HUDEP-2 (cell line): ENCODE measurements around the gene MAD1L1.

Experiments used
- DNase-seq, 76 experiments: peaks; one replicate each; lab custom pipeline; 2025; ENCODE audit not compliant: unreplicated experiment in 76 of 76; lab: John Stamatoyannopoulos, UW

MAD1L1 gene

GRCh38 chr7:2202901-2203765 is 29.6 kb downstream of the MAD1L1 start:
- DNase-seq: no peak

GRCh38 chr7:2202361-2202761 is 30.4 kb downstream of the MAD1L1 start:
- DNase-seq: no peak

GRCh38 chr7:2201686-2202360 is 30.9 kb downstream of the MAD1L1 start:
- DNase-seq: peak in 7 of 76 experiments; percentile 26 to 81 (median 45)

DNA sequence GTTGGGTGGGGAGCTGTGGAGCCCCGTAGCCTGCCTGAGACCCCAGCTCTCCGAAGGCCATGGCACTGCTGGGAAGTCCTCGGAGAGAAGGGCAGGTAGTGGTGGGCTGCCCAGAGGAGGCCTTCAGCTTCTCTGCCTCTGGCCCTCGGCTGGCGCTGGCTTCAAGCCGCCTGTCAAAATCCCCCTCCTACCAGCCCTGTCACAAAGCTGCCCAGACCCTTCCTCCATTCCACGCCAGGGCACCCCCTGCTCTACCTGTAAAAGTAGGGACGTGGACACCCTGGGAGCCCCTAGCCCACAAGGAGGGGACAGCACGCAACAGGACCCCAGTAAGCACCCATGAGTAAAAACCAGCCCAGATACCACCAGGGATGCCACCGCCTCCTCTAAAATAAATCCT is 31.6 kb downstream of the MAD1L1 start:
- no peak for DNase-seq

DNA sequence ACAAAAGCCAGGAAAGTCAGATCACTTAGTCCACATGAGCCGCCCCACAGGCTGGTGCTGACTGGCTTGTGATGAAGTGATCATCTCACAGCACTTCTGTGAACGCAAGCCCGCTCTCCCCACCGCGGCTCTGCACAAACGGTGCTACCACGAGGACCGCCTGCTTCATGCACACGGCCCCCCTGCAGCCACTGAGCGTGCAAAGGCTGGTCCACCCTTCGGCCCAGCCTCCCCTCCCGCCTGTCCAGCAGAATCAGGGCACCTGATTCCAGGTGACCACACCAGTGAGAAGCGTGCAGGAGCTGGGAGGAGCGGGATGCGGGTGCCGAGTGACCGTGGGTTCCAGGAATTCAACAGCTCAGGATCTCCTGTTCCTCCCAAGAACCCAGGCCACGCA is 32.2 kb downstream of the MAD1L1 start:
- DNase-seq: no peak

- DNase-seq: no peak
Observed at GRCh38 chr7:2199956-2200583, 32.7 kb downstream of the MAD1L1 start.

DNA sequence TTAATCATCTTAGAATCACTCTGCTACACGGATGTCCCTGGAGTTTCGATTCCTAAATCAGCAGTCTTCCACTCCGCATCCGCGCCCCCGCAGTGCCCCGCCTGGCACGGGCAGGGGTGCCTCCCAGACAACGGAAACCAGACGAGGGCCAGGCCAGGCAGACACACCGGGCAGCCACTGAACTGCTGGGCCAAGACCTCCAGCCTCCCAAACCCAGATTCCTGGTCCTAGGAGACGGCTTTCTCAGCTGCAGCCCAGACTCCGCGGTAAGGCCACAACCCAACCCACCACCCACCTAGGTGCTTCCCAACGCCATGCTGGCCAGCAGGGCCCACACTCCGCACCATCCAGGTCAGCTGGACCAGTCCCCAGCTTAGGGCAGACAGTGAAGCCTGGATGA is 33.2 kb downstream of the MAD1L1 start:
- no peak for DNase-seq

DNA sequence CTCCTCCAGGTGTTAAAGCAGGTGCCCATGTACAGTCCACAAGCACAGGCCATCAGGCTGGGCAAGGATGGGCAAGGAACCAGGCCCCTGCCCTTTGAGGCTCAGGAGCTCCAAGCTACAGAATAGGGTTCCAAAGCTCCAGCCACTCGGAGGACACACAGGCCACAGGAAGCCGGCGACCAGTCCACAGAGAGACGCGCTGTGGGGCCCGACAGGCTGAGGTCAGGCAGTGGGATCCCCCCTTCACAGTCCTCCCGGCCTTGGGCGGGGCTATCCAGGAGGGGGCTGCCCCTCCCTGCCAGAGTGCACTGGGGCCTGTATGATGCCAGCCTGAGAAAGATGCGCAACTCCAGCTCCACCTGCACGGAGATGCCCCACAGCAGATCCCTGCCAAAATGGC is 34.0 kb downstream of the MAD1L1 start:
- DNase-seq: no peak

DNA sequence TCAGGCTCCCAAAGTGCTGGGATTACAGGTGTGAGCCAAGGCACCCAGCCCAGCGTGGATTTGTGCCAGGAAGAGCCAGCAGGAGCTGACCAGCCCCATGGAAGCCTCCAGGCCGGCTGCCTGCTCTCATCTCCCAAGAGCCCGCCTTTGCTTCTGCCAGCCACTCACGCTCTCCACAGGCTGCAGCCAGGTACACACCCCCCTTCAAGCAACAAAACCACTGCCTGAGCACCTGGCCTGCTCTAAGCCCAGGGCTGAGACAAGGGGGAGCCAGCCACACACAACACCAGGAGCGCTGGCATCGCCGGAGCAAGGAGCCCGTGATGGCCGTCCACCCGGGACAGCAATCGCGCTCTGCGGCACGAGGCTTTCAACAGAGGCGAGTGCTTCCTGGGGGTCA is 34.5 kb downstream of the MAD1L1 start:
- DNase-seq: no peak

DNA sequence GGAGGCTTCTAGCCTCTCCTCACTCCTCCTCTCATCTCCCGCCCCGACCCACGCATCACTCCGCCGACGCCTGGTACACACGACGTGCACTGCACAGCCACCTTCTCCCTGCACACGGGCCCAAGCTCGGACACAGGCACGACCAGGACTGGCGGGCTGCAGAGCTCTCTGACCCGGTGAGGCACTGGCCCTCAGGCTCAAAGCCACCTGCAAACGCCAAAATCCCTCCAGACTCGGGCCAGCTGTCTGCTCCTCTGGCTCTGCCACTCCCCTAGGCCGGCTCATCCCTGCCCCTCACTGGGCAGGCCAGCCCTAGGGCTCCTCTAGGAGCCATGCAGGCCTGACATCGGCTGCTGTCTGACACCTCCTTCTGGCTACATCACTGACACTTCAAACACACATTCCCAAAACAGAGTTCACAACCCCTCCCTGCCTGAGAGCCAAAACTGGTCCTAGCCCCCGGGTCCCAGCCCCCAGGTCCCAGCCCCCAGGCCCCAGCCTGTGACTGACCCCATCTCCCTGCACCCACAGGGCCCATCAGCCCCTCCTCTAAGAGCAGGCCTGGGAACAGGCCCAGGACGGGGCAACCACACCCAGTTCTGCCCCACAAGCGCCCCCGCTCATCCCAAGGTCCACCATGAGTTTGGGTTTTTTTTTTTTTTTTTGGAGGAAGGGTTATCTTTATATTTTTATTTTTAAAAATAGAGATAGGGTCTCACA is 35.1 kb downstream of the MAD1L1 start:
- no peak for DNase-seq

- DNase-seq: no peak
Observed at GRCh38 chr7:2196381-2197378, 36.1 kb downstream of the MAD1L1 start.

- DNase-seq: peak in 4 of 76 experiments; percentile 4 to 37 (median 13)
Observed at GRCh38 chr7:2195400-2196246, 37.1 kb downstream of the MAD1L1 start.

GRCh38 chr7:2193575-2194305 is 39.0 kb downstream of the MAD1L1 start:
- no peak for DNase-seq

DNA sequence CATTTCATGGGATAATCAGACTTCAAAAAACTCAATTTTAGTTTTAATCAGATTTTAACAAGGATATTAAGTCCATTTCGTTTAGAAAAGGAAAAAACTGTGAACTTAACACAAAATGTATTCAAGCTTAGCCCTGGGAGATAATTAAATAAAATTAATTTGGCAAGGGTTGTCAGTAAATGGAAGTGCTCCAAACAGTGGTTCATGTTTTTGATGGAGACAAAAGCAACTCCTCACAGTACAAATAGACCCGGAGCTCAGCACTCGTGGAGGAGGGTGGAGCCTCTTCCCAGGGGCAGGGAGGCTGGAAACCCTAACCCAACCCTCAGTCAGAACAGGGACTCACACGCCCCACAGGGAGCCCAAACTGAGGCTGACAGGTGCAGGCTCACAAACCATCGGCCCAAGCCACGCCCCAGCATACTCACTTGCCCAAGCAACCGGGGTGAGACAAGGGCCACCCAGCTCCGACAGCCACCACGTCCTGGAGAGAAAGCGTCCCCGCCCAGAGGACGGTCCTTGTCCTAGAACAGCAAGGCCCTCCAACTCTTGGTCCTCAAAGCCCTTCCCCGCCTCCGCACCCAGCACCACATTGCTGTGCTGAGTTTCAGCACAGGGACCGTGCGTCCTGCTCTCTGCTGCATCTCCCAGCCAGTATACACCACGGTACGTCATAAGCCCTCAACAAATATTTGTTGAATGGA is 39.8 kb downstream of the MAD1L1 start:
- no peak for DNase-seq

DNA sequence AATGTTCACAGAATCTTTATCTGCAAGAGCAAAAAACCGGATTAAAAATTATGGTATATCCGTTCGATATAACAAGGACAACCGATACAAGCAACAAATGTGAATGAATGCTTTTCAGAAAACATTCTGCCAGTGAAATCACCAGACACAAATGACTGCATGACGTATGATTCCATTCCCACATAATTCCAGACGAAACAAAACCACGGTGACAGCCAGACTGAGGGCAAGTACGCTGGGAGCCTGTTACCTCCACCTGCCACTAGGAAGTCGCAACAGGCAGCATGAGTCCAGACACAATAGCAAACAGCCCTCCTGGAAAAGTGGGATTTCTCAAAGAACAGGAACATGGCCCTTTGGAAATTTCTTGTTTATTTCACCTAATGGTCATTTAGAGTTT is 41.7 kb downstream of the MAD1L1 start:
- no peak for DNase-seq

DNA sequence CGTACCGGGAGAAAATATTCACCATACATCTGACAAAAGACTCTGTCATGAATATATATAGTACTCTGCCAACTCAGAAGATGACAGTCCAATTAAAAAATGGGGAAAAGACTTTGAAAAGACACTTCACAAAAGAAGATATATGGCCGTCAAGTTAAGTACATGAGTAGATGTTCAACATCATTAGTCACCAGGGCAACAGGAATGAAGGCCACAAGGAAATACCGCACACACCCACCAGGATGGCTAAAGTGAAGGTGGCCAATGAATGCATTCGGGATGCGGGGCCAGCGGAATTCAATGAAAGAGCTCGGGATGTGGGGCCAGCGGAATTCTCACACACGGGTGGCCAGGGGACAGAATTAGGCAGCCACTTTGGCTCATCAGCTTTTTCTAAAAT is 42.2 kb downstream of the MAD1L1 start:
- DNase-seq: no peak

GRCh38 chr7:2186166-2186565 is 46.6 kb downstream of the MAD1L1 start:
- DNase-seq: no peak

GRCh38 chr7:2185715-2186114 is 47.0 kb downstream of the MAD1L1 start:
- no peak for DNase-seq
